ENCODE measurements around the gene KCNJ16. TPM values are rescaled to one million over a fixed set of nuclear protein-coding genes. Genes with fewer than 3 reads are reported as not detected.

Gene KCNJ16
- total RNA-seq, 2 experiments from 2014 or later, result not detected

- no peak overlapping the region for H3K27ac Mint-ChIP-seq
- Histone ChIP-seq H3K4me1 (ENCODE audit: insufficient read depth, low read length) (no peaks in the 10 kb centered on the region), H3K27ac (ENCODE audit: low read depth in 1 of 2, low read length in 2 of 2) (no peak overlapping the region), H3K27me3 (ENCODE audit: control insufficient read depth in 1 of 2, insufficient read depth in 2 of 2, low read length in 2 of 2) (no peaks in the 10 kb centered on the region), H3K4me3 (ENCODE audit: low read length) (no peak overlapping the region), H3K36me3 (ENCODE audit: insufficient read depth, low read length) (no peaks in the 10 kb centered on the region), H3K9me3 (ENCODE audit: control insufficient read depth in 1 of 2, insufficient read depth in 1 of 2, low read length in 2 of 2) (peaks cover 0 to 6% of the 10 kb centered on the region in 2 experiments)
- no peaks in the 10 kb centered on the region for H3K4me1 Mint-ChIP-seq (ENCODE audit: low read depth)
- H3K9me3 Mint-ChIP-seq, result no peaks in the 10 kb centered on the region
- intact Hi-C loops (cut with DNase I, micrococcal nuclease), result no loop called here
- no peak for ATAC-seq (ENCODE audit: poor library complexity)
- no peak for TF ChIP-seq CTCF (IDR thresholded peaks at IDR 0.05)
- DNase-seq, result no peak
- POLR2A ChIA-PET, result no interaction called here
- H3K36me3 Mint-ChIP-seq (ENCODE audit: low read depth), result no peaks in the 10 kb centered on the region
- CTCF ChIA-PET, result no interaction called here
- H3K27me3 Mint-ChIP-seq, result no peaks in the 10 kb centered on the region
- no peak overlapping the region for H3K4me3 Mint-ChIP-seq
Measured at GRCh38 chr17:70030371-70030770, 44.7 kb upstream of the KCNJ16 start.

DNA sequence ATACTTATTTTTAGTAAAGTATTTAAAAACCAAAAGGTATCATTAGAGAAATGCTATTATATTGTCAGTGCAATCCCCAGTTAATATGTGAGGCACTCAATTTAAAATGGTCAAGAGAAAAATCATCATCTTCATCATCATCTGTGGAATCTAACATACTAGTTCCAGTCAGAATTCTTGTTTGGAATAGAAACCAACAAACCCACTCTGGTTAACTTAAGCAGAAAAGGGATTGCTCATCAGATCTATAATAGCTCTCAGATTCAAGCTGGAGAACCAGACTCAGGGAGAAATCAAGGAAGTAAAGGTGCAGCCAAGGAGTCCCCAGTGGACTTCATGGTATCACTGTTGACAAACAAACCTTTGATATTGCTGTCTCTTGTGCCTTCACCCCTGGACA lies 43.7 kb upstream of the KCNJ16 start:
- ChIA-PET POLR2A (no interaction called here), CTCF (no interaction called here)
- TF ChIP-seq CTCF (IDR thresholded peaks at IDR 0.05), result no peak
- Mint-ChIP-seq H3K9me3 (no peaks in the 10 kb centered on the region), H3K36me3 (ENCODE audit: low read depth) (no peaks in the 10 kb centered on the region), H3K4me3 (no peak overlapping the region), H3K4me1 (ENCODE audit: low read depth) (no peaks in the 10 kb centered on the region), H3K27me3 (no peaks in the 10 kb centered on the region), H3K27ac (no peak overlapping the region)
- ATAC-seq (ENCODE audit: poor library complexity), result no peak
- Histone ChIP-seq H3K9me3 (ENCODE audit: control insufficient read depth in 1 of 2, insufficient read depth in 1 of 2, low read length in 2 of 2) (peaks cover 0 to 6% of the 10 kb centered on the region in 2 experiments), H3K4me1 (ENCODE audit: insufficient read depth, low read length) (no peaks in the 10 kb centered on the region), H3K36me3 (ENCODE audit: insufficient read depth, low read length) (no peaks in the 10 kb centered on the region), H3K27me3 (ENCODE audit: control insufficient read depth in 1 of 2, insufficient read depth in 2 of 2, low read length in 2 of 2) (no peaks in the 10 kb centered on the region), H3K27ac (ENCODE audit: low read depth in 1 of 2, low read length in 2 of 2) (no peak overlapping the region), H3K4me3 (ENCODE audit: low read length) (no peak overlapping the region)
- intact Hi-C loops (cut with DNase I, micrococcal nuclease), result no loop called here
- DNase-seq, result no peak

- ChIA-PET CTCF (interaction anchor here (1.3 kb wide), 1 partner anchor 13 kb away, joined by 3 read pairs; no protein-coding TSS in a partner anchor), POLR2A (no interaction called here)
- Mint-ChIP-seq H3K27ac (no peak overlapping the region), H3K36me3 (ENCODE audit: low read depth) (no peaks in the 10 kb centered on the region), H3K27me3 (no peaks in the 10 kb centered on the region), H3K4me1 (ENCODE audit: low read depth) (no peaks in the 10 kb centered on the region), H3K9me3 (no peaks in the 10 kb centered on the region), H3K4me3 (no peak overlapping the region)
- peaks cover 0 to 6% of the 10 kb centered on the region in 2 experiments for H3K9me3 ChIP-seq (ENCODE audit: control insufficient read depth in 1 of 2, insufficient read depth in 1 of 2, low read length in 2 of 2)
- H3K4me1 ChIP-seq (ENCODE audit: insufficient read depth, low read length), result no peaks in the 10 kb centered on the region
- no peaks in the 10 kb centered on the region for H3K27me3 ChIP-seq (ENCODE audit: control insufficient read depth in 1 of 2, insufficient read depth in 2 of 2, low read length in 2 of 2)
- no peaks in the 10 kb centered on the region for H3K36me3 ChIP-seq (ENCODE audit: insufficient read depth, low read length)
- intact Hi-C loops (cut with DNase I, micrococcal nuclease), result no loop called here
- DNase-seq (no peak), ATAC-seq (ENCODE audit: poor library complexity) (no peak)
- no peak overlapping the region for H3K27ac ChIP-seq (ENCODE audit: low read depth in 1 of 2, low read length in 2 of 2)
- no peak for TF ChIP-seq CTCF (IDR thresholded peaks at IDR 0.05)
- H3K4me3 ChIP-seq (ENCODE audit: low read length), result no peak overlapping the region
Measured at GRCh38 chr17:70033165-70033564, 41.9 kb upstream of the KCNJ16 start.

All from CD4-positive, alpha-beta T cell (primary cell).